ENCODE data around the gene USP32. TPM values are rescaled to one million over a fixed set of nuclear protein-coding genes. Genes with fewer than 3 reads are reported as not detected.

USP32 gene
- 30.7 and 43.5 TPM in 2 replicates for total RNA-seq

GRCh38 chr17:60392042-60392844, at the start of gene USP32:
USP32 (minus strand) TSS chr17:60392133; CDS start chr17:60391939, 194 bp downstream.

GRCh38 chr17:60422162-60422665, 30.3 kb upstream of the USP32 start, which contains the start of gene CHCT1:
CHCT1 (plus strand) TSS chr17:60422489; CDS start chr17:60422593, 104 bp downstream.

DNA sequence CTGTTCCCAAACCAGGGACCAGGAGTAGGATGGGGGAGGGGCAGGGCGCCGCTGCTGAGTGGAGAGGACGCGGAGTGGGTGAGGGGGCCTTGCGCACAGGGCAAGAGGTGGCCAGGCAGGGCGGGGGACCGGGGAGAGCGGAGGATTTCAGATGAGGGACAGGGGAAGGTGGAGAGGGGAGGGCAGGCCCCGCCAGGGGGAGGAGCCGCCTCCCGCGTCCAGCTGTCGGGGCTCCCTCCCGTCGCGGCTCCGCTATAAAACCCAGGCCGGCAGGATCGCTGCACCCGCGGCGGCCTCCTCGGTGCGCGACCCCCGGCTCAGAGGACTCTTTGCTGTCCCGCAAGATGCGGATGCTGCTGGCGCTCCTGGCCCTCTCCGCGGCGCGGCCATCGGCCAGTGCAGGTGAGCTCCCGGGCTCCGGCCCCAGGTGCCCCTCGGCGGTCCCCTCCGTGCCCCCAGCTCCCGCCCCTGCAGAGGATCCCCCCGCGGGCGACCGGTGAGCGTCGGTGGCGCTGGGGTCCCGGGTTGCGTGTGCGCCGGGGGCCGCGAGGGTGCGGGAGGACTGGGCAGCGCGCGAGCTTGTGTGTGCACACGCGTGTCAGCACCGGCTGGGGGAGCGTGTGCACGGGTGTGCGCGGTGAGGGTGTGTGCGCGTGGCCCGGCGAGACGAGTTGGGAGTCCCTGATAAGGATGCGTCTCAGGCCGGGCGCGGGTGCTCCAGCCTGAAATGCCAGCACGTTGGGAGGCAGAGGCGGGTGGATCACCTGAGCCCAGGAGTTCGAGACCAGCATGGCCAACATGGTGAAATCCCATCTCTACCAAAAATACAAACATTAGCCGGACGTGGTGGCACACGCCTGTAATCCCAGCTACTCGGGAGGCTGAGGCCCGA, 242.0 kb downstream of the USP32 start, which contains the start of gene CA4:
Gene CA4, plus strand, starts transcription at position 283 of the 892 bp plus-strand sequence. Its CDS starts 62 bp downstream, at position 345.

Other genes with a start within 250 kb of the USP32 start
- 0.27 TPM in 1 of 2 replicates, not detected in the other for gene CA4, start 242.2 kb downstream of the USP32 start, total RNA-seq
- not detected in 2 replicates for gene CHCT1, start 30.4 kb upstream of the USP32 start, total RNA-seq
- 25.6 and 28.1 TPM in 2 replicates for gene APPBP2, start 134.1 kb upstream of the USP32 start, total RNA-seq
- gene PPM1D, start 208.1 kb upstream of the USP32 start, total RNA-seq, result 13.6 and 15.7 TPM in 2 replicates

Measured in endothelial cell of coronary artery (primary cell).